MM.1S (cell line): ENCODE data around the gene RET.
"Not testable (repeated sequence)": the region's sequence is repeated elsewhere in the genome, so short reads cannot be mapped to it uniquely, and the experiment has no call there.

Experiments
- DNase-seq: peaks from one replicate; pipeline ENCODE4 v3.0.0-alpha.2; 2015
- H2AFZ ChIP-seq: fragments of 300-600 bp; sonication (generic); 2 replicates; pipeline ENCODE4 v1.6.0; 2016; ENCODE audit warnings: antibody characterized with exemption, low read length
- H3F3A ChIP-seq: fragments of 300-600 bp; sonication (generic); 2 replicates; pipeline ENCODE4 v1.6.1; 2016; ENCODE audit warnings: mild to moderate bottlenecking, antibody characterized with exemption, low read length, moderate library complexity, mixed read lengths; ENCODE audit not compliant: insufficient read depth
- H3K27ac ChIP-seq: fragments of 300-600 bp; sonication (generic); 2 replicates; pipeline ENCODE4 v1.5.1; 2016; ENCODE audit warnings: mild to moderate bottlenecking, low read length
- H3K27me3 ChIP-seq: fragments of 300-600 bp; sonication (generic); replicated peaks from 2 replicates; pipeline ENCODE4 v1.6.0; 2016; ENCODE audit warnings: low read length; ENCODE audit not compliant: insufficient read depth
- H3K36me3 ChIP-seq: fragments of 300-600 bp; sonication (generic); replicated peaks from 2 replicates; pipeline ENCODE4 v1.6.1; 2016; ENCODE audit warnings: mild to moderate bottlenecking, low read length, mixed read lengths; ENCODE audit not compliant: insufficient read depth
- H3K4me1 ChIP-seq: fragments of 300-600 bp; sonication (generic); 2 replicates; pipeline ENCODE4 v1.6.1; 2016; ENCODE audit warnings: low read length, mixed read lengths
- H3K4me2 ChIP-seq: fragments of 300-600 bp; sonication (generic); 2 replicates; pipeline ENCODE4 v1.6.0; 2016; ENCODE audit warnings: low read depth, low read length
- H3K4me3 ChIP-seq: fragments of 300-600 bp; sonication (generic); 2 replicates; pipeline ENCODE4 v1.5.1; 2016; ENCODE audit warnings: low read length, mixed read lengths
- H3K79me2 ChIP-seq: fragments of 300-600 bp; sonication (generic); 2 replicates; pipeline ENCODE4 v1.6.1; 2016; ENCODE audit warnings: mixed run types, low read length, mixed read lengths
- H3K9ac ChIP-seq: fragments of 300-600 bp; sonication (generic); 2 replicates; pipeline ENCODE4 v1.6.1; 2016; ENCODE audit warnings: low read length, mixed read lengths
- H3K9me2 ChIP-seq: fragments of 300-600 bp; sonication (generic); replicated peaks from 2 replicates; pipeline ENCODE4 v1.6.1; 2016; ENCODE audit warnings: mild to moderate bottlenecking, low read length, mixed read lengths; ENCODE audit not compliant: insufficient read depth
- H3K9me3 ChIP-seq: fragments of 300-600 bp; sonication (generic); replicated peaks from 2 replicates; pipeline ENCODE4 v1.6.1; 2016; ENCODE audit warnings: mild to moderate bottlenecking, low read length, mixed read lengths; ENCODE audit not compliant: insufficient read depth
- H4K20me1 ChIP-seq: fragments of 300-600 bp; sonication (generic); 2 replicates; pipeline ENCODE4 v1.6.1; 2016; ENCODE audit warnings: mild to moderate bottlenecking, low read length, moderate library complexity, mixed read lengths; ENCODE audit not compliant: insufficient read depth
- EZH2 ChIP-seq: fragments of 300-600 bp; sonication (generic); optimal IDR thresholded peaks from 2 replicates; pipeline ENCODE3; 2017; ENCODE audit warnings: low read depth, mild to moderate bottlenecking, antibody characterized with exemption, low read length, mixed read lengths
- EZH2phosphoT487 ChIP-seq: fragments of 300-600 bp; sonication (generic); IDR thresholded peaks from 2 replicates; pipeline ENCODE4 v1.6.1; 2018; ENCODE audit warnings: antibody characterized with exemption, low read length
- TF ChIP-seq, protein P1 (sequence below): fragments of 300-600 bp; sonication (generic); IDR thresholded peaks from 2 replicates; pipeline ENCODE4 v1.5.1; 2016; ENCODE audit warnings: antibody characterized with exemption, low read length, mixed read lengths

Gene RET

DNA sequence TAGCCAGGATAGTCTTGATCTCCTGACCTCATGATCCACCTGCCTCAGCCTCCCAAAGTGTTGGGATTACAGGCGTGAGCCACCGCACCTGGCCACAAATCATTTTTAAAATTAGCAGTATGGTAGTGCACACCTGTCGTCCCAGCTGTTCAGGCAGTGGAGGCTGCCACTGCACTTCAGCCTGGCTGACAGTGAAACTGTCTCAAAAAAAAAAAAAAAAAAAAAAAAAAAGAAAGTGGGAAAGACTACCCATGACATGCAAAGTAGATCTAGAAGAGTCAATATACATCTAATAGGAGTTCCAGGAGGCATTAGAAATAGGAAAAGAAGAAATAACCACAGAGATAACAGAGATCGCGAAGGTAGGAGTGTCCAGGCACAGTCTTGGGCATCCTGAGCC lies 64.6 kb downstream of the RET start:
- Histone ChIP-seq H3K9ac (no peak overlapping the region), H4K20me1 (peaks cover 6% of the 10 kb centered on the region; the same call in 1 of the 2 replicates), H3K27ac (peak overlapping the region; percentile 84; the same call in 1 of the 2 replicates), H3K79me2 (peaks cover 85% of the 10 kb centered on the region), H3K36me3 (no peaks in the 10 kb centered on the region), H3K9me2 (no peaks in the 10 kb centered on the region), H3K4me3 (peak overlapping the region; percentile 35), H3K27me3 (no peaks in the 10 kb centered on the region), H2AFZ (no peak overlapping the region), H3F3A (peaks cover 31% of the 10 kb centered on the region), H3K9me3 (no peaks in the 10 kb centered on the region), H3K4me2 (peak overlapping the region; percentile 80), H3K4me1 (peaks cover 25% of the 10 kb centered on the region)
- TF ChIP-seq EZH2, result no peak
- TF ChIP-seq, protein P1, sequence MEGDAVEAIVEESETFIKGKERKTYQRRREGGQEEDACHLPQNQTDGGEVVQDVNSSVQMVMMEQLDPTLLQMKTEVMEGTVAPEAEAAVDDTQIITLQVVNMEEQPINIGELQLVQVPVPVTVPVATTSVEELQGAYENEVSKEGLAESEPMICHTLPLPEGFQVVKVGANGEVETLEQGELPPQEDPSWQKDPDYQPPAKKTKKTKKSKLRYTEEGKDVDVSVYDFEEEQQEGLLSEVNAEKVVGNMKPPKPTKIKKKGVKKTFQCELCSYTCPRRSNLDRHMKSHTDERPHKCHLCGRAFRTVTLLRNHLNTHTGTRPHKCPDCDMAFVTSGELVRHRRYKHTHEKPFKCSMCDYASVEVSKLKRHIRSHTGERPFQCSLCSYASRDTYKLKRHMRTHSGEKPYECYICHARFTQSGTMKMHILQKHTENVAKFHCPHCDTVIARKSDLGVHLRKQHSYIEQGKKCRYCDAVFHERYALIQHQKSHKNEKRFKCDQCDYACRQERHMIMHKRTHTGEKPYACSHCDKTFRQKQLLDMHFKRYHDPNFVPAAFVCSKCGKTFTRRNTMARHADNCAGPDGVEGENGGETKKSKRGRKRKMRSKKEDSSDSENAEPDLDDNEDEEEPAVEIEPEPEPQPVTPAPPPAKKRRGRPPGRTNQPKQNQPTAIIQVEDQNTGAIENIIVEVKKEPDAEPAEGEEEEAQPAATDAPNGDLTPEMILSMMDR, result no peak
- no peak for TF ChIP-seq EZH2phosphoT487
- DNase-seq, result peak; percentile 81

DNA sequence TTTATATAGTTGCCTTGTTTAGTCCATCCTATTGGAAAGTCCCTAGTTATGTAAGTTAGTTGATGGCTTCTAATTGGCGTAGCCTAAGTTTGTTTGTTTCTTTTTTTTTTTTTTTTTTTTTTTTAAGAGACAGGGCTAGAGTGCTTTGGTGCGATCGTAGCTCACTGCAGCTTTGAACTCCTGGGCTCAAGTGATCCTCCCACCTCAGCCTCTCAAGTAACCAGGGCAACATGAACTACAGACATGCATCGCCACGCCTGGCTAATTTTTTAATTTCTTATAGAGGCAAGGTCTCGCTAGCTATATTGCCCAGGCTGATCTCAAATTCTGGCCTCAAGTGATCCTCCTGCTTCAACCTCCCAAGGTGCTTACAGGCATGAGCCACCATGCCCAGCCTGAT lies 68.4 kb downstream of the RET start:
- TF ChIP-seq EZH2, result no peak
- TF ChIP-seq EZH2phosphoT487, result no peak
- TF ChIP-seq, protein P1, result no peak
- no peak for DNase-seq
- Histone ChIP-seq H3K9ac (no peak overlapping the region), H2AFZ (no peak overlapping the region), H3K4me2 (no peak overlapping the region), H3K4me3 (no peak overlapping the region), H3K27ac (no peak overlapping the region), H3K36me3 (no peaks in the 10 kb centered on the region), H4K20me1 (peaks cover 9% of the 10 kb centered on the region), H3K4me1 (peaks cover 20% of the 10 kb centered on the region), H3K79me2 (peaks cover 92% of the 10 kb centered on the region), H3K27me3 (no peaks in the 10 kb centered on the region), H3K9me3 (no peaks in the 10 kb centered on the region), H3K9me2 (no peaks in the 10 kb centered on the region), H3F3A (peaks cover 12% of the 10 kb centered on the region)

DNA sequence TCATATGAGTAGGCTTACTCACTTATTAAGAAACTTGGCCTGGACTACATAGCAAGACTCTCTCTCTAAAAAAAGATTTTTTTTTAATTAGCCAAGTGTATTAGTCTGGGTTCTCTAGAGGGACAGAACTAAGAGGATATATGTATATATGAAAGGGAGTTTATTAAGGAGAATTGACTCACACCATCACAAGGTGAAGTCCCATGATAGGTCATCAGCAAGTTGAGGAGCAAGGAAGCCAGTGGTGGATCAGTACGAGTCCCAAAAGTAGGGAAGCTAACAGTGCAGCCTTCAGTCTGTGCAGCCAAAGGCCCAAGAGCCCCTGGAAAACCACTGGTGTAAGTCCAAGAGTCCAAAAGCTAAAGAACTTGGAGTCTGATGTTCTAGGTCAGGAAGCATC lies 69.1 kb downstream of the RET start:
- not testable (repeated sequence) for H3K27ac ChIP-seq, H3F3A ChIP-seq, H3K4me3 ChIP-seq, H3K9me2 ChIP-seq, H3K27me3 ChIP-seq, H2AFZ ChIP-seq, DNase-seq, H3K36me3 ChIP-seq, H3K4me2 ChIP-seq, H3K9ac ChIP-seq, H3K9me3 ChIP-seq
- Histone ChIP-seq H3K79me2 (peaks cover 93% of the 10 kb centered on the region), H3K4me1 (peaks cover 17% of the 10 kb centered on the region), H4K20me1 (peaks cover 15% of the 10 kb centered on the region)

DNA sequence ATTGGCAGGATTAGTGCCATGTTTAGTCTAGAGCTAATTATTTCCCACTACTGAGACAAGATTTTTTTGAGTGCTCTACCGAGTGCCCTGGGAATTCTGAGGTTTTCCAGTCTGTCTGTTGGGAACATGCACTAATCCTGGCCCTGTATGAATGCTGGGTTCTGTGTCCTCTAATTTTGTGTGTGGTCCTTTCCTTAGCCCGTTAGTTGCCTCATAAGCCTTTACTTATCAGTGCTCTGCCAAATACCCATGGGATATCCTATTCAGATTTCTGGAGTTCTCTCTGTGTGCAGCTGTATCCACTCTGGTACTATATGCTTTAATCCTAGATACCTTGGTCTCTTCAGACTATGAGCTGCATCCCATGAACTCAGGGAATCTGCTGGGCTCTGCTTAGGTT lies 74.5 kb downstream of the RET start:
- TF ChIP-seq EZH2phosphoT487, result no peak
- TF ChIP-seq, protein P1, result no peak
- TF ChIP-seq EZH2, result no peak
- Histone ChIP-seq H3K79me2 (peaks cover 99% of the 10 kb centered on the region), H3K36me3 (no peaks in the 10 kb centered on the region)

More for the DNA sequence above, 74.5 kb downstream of the RET start:
- Histone ChIP-seq H3K4me1 (peaks cover 4% of the 10 kb centered on the region; the same call in 1 of the 2 replicates), H4K20me1 (peaks cover 16% of the 10 kb centered on the region; the same call in 1 of the 2 replicates), H3K9ac (no peak overlapping the region), H2AFZ (no peak overlapping the region), H3K9me2 (no peaks in the 10 kb centered on the region), H3K4me3 (no peak overlapping the region), H3K27ac (no peak overlapping the region), H3F3A (no peaks in the 10 kb centered on the region), H3K9me3 (no peaks in the 10 kb centered on the region), H3K27me3 (no peaks in the 10 kb centered on the region), H3K4me2 (no peak overlapping the region)
- no peak for DNase-seq
